Activated CD4-positive, alpha-beta T cell treated with anti-CD3 and anti-CD28 coated beads, Interleukin-2, amount 10 ng/mL, durations not matched to agents 24 days and 14 days (primary cell): ENCODE results near the gene KRTAP9-1. TPM values are rescaled to one million over a fixed set of nuclear protein-coding genes. Genes with fewer than 3 reads are reported as not detected.
A peak's percentile ranks its signal among the peaks of the same experiment; 100 is the strongest.

Experiments
- DNase-seq: peaks from one replicate; pipeline ENCODE4 v3.0.0; 2022
- H3K27ac Mint-ChIP-seq: one replicate; pipeline ENCODE4 v1.8.0; 2022; ENCODE audit warnings: mild to moderate bottlenecking, mixed read lengths
- H3K27me3 Mint-ChIP-seq: one replicate; pipeline ENCODE4 v1.8.0; 2022; ENCODE audit warnings: mixed read lengths
- H3K36me3 Mint-ChIP-seq: one replicate; pipeline ENCODE4 v1.8.0; 2022; ENCODE audit warnings: low read depth, mild to moderate bottlenecking, mixed read lengths
- H3K4me1 Mint-ChIP-seq: one replicate; pipeline ENCODE4 v1.8.0; 2021; ENCODE audit warnings: mixed read lengths
- H3K4me3 Mint-ChIP-seq: one replicate; pipeline ENCODE4 v1.8.0; 2022; ENCODE audit warnings: mild to moderate bottlenecking, moderate library complexity, mixed read lengths
- H3K9me3 Mint-ChIP-seq: one replicate; pipeline ENCODE4 v1.8.0; 2021; ENCODE audit warnings: mixed read lengths
- intact Hi-C: fragments of 100-400 bp; cut with micrococcal nuclease; formaldehyde crosslinking; loops from one replicate; pipeline ENCODE4 v1.15.1; 2023
- total RNA-seq: library from RNA; stranded (reverse); gene quantifications from 2 replicates; pipeline ENCODE4 v1.2.3, GENCODE V29; 2022

Gene KRTAP9-1
- total RNA-seq, 1 donor from 2014 or later: not detected

DNA sequence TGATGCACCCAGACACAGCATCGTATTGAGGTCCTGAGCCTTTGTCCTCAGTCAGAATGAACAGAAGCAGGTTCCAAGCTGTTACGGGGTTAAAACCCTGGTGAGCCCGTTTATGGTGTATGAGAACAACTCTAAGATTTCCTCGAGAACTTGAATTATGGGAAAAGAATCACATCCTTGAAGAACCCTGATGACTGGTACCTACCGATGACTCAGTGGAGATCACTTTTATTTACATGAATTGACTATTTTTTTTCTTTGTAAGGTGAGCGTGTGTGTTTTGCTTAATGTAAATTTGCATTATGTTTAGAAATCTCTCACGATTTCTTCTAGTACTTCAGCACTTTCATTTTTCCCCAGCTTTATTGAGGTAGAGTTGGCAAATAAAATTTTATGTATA is 25.9 kb upstream of the KRTAP9-1 start:
- H3K4me1 Mint-ChIP-seq: no peaks in the 10 kb centered on the region
- H3K9me3 Mint-ChIP-seq: no peaks in the 10 kb centered on the region
- DNase-seq: no peak
- no peak overlapping the region for H3K27ac Mint-ChIP-seq
- no peaks in the 10 kb centered on the region for H3K27me3 Mint-ChIP-seq
- no peak overlapping the region for H3K4me3 Mint-ChIP-seq
- no peaks in the 10 kb centered on the region for H3K36me3 Mint-ChIP-seq
- intact Hi-C loops: no loop called here

DNA sequence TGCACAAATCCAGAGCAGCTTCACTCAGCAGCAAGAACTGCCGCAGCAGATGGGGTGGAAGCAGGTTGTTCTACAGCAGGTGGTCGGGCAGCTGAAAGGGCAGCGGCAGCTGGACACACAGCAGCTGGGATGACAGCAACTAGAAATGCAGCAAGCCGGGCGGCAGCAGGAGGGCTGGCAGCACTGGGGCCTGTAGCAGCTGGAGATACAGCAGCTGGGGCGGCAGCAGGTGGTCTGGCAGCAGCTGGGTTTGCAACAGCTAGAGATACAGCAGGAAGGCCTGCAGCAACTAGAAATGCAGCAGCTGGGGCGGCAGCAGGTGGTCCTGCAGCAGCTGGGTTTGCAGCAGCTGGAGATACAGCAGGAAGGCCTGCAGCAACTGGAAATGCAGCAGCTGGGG is 22.1 kb upstream of the KRTAP9-1 start:
- H3K4me3 Mint-ChIP-seq: no peak overlapping the region
- H3K9me3 Mint-ChIP-seq: no peaks in the 10 kb centered on the region
- H3K27ac Mint-ChIP-seq: no peak overlapping the region
- peaks cover 2% of the 10 kb centered on the region for H3K27me3 Mint-ChIP-seq
- H3K36me3 Mint-ChIP-seq: no peaks in the 10 kb centered on the region
- no peak for DNase-seq
- intact Hi-C loops: no loop called here
- no peaks in the 10 kb centered on the region for H3K4me1 Mint-ChIP-seq

DNA sequence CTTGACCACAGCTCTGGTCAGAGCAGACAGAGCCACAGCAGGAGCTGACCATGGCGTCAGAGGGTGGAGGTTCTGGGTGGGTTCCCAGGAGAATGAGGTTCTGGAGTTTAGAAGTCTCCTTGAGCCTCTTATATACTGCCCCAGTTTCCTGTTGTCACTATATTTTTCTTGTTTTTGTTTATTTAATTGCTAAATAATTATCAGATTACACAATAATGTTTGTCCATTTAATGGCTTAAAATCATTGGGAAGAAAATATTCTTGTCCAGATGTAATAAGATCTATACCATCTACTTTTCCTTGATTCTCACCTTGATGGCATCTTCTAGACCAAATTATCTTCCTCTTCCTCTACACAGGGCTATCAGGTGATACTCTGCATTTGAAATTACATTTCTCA is 21.6 kb upstream of the KRTAP9-1 start, which contains the start of gene KRTAP4-3:
Gene KRTAP4-3 (minus strand): TSS at position 101 of the 400 bp plus-strand sequence. CDS start 49 bp downstream, at position 52.
- Mint-ChIP-seq H3K27me3 (peaks cover 2% of the 10 kb centered on the region), H3K4me3 (no peak within 1 kb of the TSS), H3K4me1 (no peaks in the 10 kb centered on the region), H3K36me3 (no peaks in the 10 kb centered on the region), H3K9me3 (no peaks in the 10 kb centered on the region), H3K27ac (no peak within 1 kb of the TSS)
- DNase-seq: no peak
- intact Hi-C loops: no loop called here

DNA sequence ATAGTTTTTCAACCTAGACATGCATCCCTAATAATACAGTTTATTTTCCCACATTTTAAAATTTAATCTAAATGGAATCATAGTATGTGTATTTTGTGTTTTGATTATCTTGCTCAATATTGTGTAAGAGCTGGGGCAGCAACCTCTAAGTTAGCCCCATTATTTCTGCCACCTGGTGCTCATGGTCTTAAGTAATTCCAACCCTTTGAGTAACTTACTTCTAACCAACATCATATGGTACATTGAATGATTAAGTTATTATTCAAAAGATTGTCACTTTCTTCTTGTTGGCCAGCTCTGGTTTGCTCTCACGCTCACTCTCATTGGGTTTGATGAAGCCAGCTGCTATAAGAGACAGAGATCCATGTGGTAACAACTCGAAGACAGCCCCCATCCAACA is 17.8 kb upstream of the KRTAP9-1 start:
- Mint-ChIP-seq H3K36me3 (no peaks in the 10 kb centered on the region), H3K4me1 (no peaks in the 10 kb centered on the region), H3K9me3 (no peaks in the 10 kb centered on the region), H3K27me3 (peaks cover 2% of the 10 kb centered on the region), H3K4me3 (no peak overlapping the region), H3K27ac (no peak overlapping the region)
- no peak for DNase-seq
- intact Hi-C loops: no loop called here

DNA sequence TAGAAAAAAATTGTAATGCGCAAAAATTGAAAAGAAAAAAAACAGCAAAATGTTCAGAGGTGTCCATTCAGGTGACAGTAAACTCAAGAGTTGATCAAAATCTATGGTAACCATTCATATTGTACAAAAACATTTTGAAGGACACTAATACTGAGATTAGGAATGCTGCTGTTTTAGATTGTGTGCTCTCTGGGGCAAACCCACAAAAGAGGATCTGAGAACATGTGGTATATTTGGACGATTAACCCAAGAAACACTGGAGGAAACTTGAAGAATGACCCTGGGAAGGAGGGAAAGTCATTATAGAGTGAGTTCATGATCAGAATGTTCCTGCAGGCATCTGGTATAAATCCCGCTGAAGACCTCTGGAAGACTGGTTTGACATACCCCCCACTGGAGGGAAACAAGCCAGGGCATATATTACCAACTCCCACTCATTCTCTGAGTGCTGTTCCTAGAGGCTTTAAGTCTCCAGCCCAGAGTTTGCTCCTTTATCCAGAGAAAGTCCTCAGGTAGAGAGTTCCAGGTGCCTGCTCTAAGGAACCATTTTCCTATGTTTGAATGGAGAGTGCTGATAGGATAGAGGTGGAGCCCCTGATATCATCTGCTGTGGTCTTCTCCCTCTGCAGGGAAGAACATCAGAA is 12.8 kb upstream of the KRTAP9-1 start:
- intact Hi-C loops: no loop called here
- no peak overlapping the region for H3K27ac Mint-ChIP-seq
- no peaks in the 10 kb centered on the region for H3K36me3 Mint-ChIP-seq
- no peak for DNase-seq
- H3K27me3 Mint-ChIP-seq: no peaks in the 10 kb centered on the region
- no peaks in the 10 kb centered on the region for H3K9me3 Mint-ChIP-seq
- H3K4me3 Mint-ChIP-seq: no peak overlapping the region
- H3K4me1 Mint-ChIP-seq: no peaks in the 10 kb centered on the region

DNA sequence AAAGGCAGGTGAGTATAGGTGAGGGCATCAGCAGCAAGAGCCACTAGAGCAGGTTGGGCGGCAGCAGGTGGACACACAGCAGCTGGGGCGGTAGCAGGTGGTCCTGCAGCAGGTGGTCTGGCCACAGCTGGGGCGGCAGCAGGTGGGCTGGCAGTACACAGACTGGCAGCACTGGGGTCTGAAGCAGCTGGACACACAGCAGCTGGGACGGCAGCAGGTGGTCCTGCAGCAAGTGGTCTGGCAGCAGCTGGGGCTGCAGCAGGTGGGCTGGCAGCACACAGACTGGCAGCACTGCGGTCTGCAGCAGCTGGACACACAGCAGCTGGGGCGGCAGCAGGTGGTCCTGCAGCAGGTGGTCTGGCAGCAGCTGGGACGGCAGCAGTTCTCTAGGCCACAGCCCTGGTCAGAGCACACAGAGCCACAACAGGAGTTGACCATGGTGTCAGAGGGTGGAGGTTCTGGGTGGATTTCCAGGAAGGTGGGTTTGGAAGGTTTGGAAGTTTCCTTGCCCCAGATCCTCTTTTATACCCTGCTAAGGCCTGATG is 11.9 kb upstream of the KRTAP9-1 start, which contains the start of gene KRTAP4-2:
Gene KRTAP4-2 (minus strand): TSS at position 495 of the 545 bp plus-strand sequence. CDS start 57 bp downstream, at position 438.
- no peaks in the 10 kb centered on the region for H3K36me3 Mint-ChIP-seq
- no peak for DNase-seq

DNA sequence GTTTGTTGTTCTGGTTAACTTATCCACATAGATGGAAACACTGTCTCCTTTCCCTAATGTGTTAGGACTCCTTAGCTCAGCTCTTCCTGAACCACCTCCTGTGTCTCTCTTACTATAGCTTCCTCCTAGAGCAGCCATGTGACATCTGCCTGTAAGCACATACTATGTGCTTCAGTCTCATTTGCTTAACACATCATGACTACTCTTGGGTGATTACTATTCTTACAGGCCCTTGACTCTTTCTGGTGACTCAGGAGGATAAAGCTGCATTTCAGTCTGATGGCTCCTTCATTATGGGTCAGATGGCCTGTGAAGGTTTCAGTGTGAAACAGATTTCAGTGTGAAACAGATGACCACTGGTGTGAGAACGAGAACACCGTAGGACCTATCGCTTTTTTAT is 11.3 kb upstream of the KRTAP9-1 start:
- Mint-ChIP-seq H3K9me3 (no peaks in the 10 kb centered on the region), H3K36me3 (no peaks in the 10 kb centered on the region), H3K27ac (no peak overlapping the region), H3K4me1 (no peaks in the 10 kb centered on the region), H3K4me3 (no peak overlapping the region), H3K27me3 (peaks cover 2% of the 10 kb centered on the region)
- DNase-seq: no peak
- intact Hi-C loops: no loop called here

More for the DNA sequence above, 11.9 kb upstream of the KRTAP9-1 start, which contains the start of gene KRTAP4-2:
- H3K4me1 Mint-ChIP-seq: no peaks in the 10 kb centered on the region
- intact Hi-C loops: no loop called here
- H3K4me3 Mint-ChIP-seq: no peak within 1 kb of the TSS
- H3K27me3 Mint-ChIP-seq: peaks cover 2% of the 10 kb centered on the region
- no peaks in the 10 kb centered on the region for H3K9me3 Mint-ChIP-seq
- H3K27ac Mint-ChIP-seq: no peak within 1 kb of the TSS

DNA sequence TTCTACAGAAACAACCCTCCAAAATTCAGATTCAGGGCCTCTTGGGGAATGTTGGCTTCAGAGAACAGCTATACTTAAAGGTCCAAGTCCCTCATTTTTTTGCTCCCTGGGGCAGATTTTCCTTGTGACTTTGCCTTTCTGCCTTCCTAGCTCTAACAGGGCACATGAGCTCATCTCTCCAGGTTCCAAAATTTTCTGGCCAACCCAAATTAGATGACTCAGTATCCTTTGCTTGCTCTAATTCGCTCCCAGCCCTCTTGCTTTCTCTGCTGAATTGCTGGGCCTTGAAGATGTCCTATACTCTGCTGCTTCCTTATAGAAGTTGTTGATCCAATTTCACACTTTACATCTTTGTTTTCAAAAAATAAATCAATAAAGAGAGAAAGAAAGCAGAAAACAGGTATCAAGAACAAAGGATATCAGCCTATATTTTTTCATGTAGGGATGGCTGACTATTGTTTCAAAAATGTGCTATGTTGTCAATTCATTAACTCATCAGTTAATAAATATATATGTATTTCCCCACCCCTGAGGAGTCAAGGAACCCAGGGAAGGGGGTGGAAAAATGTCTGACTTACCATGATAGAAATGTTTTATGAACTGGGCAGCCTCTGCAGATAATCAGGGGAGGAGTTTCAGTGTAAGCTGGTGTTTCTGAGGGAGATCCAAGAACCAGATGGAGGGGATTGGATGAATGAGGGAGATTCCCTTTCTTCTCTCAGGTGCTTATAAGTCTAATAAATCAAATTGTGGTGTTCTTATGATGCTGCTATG is 10.7 kb upstream of the KRTAP9-1 start:
- intact Hi-C loops: no loop called here
- Mint-ChIP-seq H3K27ac (no peak overlapping the region), H3K4me3 (no peak overlapping the region), H3K36me3 (no peaks in the 10 kb centered on the region), H3K4me1 (no peaks in the 10 kb centered on the region), H3K27me3 (peaks cover 2% of the 10 kb centered on the region), H3K9me3 (no peaks in the 10 kb centered on the region)
- DNase-seq: no peak

DNA sequence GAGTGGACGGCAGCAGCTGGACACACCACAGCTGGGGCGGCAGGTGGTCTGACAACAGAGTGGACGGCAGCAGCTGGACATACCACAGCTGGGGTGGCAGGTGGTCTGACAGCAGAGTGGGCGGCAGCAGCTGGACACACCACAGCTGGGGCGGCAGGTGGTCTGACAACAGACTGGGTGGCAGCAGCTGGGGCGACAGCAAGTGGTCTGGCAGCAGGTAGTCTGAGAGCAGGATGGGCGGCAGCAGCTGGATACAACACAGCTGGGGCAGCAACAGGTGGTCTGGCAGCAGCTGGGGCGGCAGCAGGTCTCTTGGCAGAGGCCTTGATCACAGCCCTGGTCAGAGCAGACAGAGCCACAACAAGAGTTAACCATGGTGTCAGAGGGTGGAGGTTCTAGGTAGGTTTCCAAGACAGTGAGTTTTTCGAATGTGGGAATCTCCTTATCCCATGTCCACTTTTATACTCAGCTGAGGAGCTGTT is 5.2 kb upstream of the KRTAP9-1 start, which contains the start of gene KRTAP4-1:
Gene KRTAP4-1 (minus strand): TSS at position 432 of the 482 bp plus-strand sequence. CDS start 57 bp downstream, at position 375.
- Mint-ChIP-seq H3K9me3 (no peaks in the 10 kb centered on the region), H3K4me3 (no peak within 1 kb of the TSS), H3K4me1 (no peaks in the 10 kb centered on the region), H3K27ac (no peak within 1 kb of the TSS), H3K27me3 (peaks cover 2% of the 10 kb centered on the region), H3K36me3 (no peaks in the 10 kb centered on the region)
- intact Hi-C loops: no loop called here
- DNase-seq: no peak

DNA sequence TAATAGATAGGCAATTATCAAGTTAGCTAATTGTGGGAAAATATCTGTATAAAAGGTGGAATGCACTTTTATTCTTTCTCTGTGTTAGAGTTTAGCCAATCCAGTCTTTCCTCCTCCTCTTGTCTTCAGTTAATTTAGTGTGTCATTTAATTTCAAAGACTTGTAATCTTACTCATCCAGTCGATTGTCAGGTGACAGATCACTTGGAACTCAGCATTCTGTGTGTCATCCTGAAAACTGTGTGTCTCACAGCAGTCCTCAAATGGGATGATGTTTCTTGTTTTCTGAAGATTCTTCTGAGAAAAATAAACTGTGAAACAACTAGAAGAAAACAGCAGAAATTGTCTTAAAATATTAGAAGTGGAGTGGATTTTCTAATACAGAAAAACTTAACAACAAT is 4.7 kb upstream of the KRTAP9-1 start:
- no peak overlapping the region for H3K4me3 Mint-ChIP-seq
- intact Hi-C loops: no loop called here

DNA sequence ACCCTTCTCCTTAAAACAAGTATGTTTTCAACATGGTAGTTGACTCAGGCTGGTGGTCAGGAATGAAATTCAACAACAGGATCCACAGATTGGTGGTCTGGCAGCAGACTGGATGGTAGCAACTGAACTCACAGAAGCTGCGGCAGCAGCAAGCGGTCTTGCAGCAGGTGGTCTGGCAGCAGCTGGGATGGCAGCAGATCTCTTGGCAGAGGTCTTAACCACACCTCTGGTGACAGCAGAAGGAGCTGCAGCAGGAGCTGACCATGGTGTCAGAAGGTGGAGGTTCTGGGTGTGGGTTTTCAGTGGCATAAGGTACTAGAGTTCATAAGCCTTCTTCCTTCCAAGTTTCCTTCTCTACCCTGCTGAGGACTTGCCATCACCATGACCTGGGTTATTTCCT is 2.8 kb upstream of the KRTAP9-1 start:
- no peak for DNase-seq
- H3K4me1 Mint-ChIP-seq: no peaks in the 10 kb centered on the region
- H3K36me3 Mint-ChIP-seq: no peaks in the 10 kb centered on the region
- intact Hi-C loops: no loop called here
- H3K4me3 Mint-ChIP-seq: no peak overlapping the region
- no peaks in the 10 kb centered on the region for H3K9me3 Mint-ChIP-seq
- H3K27ac Mint-ChIP-seq: no peak overlapping the region
- H3K27me3 Mint-ChIP-seq: peaks cover 4% of the 10 kb centered on the region

More for the DNA sequence above, 4.7 kb upstream of the KRTAP9-1 start:
- Mint-ChIP-seq H3K9me3 (no peaks in the 10 kb centered on the region), H3K4me1 (no peaks in the 10 kb centered on the region), H3K27ac (no peak overlapping the region), H3K36me3 (no peaks in the 10 kb centered on the region), H3K27me3 (peaks cover 2% of the 10 kb centered on the region)
- DNase-seq: no peak

DNA sequence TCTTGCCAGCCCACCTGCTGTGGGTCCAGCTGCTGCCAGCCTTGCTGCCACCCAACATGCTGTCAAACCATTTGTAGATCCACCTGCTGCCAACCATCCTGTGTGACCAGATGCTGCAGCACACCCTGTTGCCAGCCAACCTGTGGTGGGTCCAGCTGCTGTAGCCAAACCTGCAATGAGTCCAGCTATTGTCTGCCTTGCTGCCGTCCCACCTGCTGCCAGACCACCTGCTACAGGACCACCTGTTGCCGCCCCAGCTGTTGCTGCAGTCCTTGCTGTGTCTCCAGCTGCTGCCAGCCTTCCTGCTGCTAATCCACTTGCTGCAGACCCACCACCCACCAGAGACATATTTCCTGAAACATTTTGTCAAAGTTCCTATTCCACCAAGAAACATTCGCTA is 641 bp downstream of the KRTAP9-1 start:
- Mint-ChIP-seq H3K4me1 (no peaks in the 10 kb centered on the region), H3K4me3 (no peak overlapping the region), H3K27ac (no peak overlapping the region), H3K27me3 (peaks cover 4% of the 10 kb centered on the region), H3K9me3 (peaks cover 3% of the 10 kb centered on the region), H3K36me3 (no peaks in the 10 kb centered on the region)
- DNase-seq: peak; percentile 29
- intact Hi-C loops: no loop called here

DNA sequence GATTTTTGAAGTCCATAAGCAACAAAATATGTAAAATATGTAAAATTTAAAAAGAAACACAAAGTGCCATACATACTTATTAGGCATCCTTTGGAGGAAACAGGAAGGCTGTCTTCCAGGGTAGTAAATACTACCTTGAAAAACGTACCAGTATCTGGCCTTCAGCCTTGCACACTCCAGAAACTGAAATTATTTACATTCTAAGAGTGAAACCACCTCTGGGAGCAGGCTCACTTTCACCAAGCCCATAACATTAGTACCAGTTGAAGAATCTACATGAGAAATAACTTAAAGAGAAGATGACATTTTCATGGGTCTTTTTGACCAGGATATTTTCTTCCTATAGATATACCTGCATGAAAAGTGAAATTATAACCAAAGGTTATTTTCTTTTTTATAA is 6.4 kb downstream of the KRTAP9-1 start:
- intact Hi-C loops: no loop called here
- Mint-ChIP-seq H3K27ac (no peak overlapping the region), H3K27me3 (peaks cover 7% of the 10 kb centered on the region), H3K4me1 (no peaks in the 10 kb centered on the region), H3K9me3 (peaks cover 7% of the 10 kb centered on the region), H3K4me3 (no peak overlapping the region), H3K36me3 (no peaks in the 10 kb centered on the region)
- no peak for DNase-seq
